ENCODE results near the gene ZDHHC19.
"Not testable (repeated sequence)": the region's sequence is repeated elsewhere in the genome, so short reads cannot be mapped to it uniquely, and the experiment has no call there.

Gene ZDHHC19

GRCh38 chr3:196210673-196211556 is at the start of gene ZDHHC19:
ZDHHC19 (minus strand) TSS chr3:196211400; CDS start chr3:196211315, 85 bp downstream.
- DNase-seq: no peak

GRCh38 chr3:196260784-196261183 is 49.6 kb upstream of the ZDHHC19 start:
- DNase-seq: no peak

- no peak for DNase-seq
Measured at GRCh38 chr3:196255776-196256175, 44.6 kb upstream of the ZDHHC19 start.

- DNase-seq: no peak
Measured at GRCh38 chr3:196254376-196255283, 43.4 kb upstream of the ZDHHC19 start.

GRCh38 chr3:196251918-196252317 is 40.7 kb upstream of the ZDHHC19 start:
- DNase-seq: no peak

GRCh38 chr3:196246612-196247308 is 35.6 kb upstream of the ZDHHC19 start:
- no peak for DNase-seq

- DNase-seq: not testable (repeated sequence)
Measured at GRCh38 chr3:196244166-196244565, 33.0 kb upstream of the ZDHHC19 start.

- DNase-seq: no peak
Measured at GRCh38 chr3:196241704-196242103, 30.5 kb upstream of the ZDHHC19 start.

GRCh38 chr3:196240424-196240823 is 29.2 kb upstream of the ZDHHC19 start:
- DNase-seq: no peak

- no peak for DNase-seq
Measured at GRCh38 chr3:196238612-196239560, 27.7 kb upstream of the ZDHHC19 start.

- DNase-seq: no peak
Measured at GRCh38 chr3:196237203-196237602, 26.0 kb upstream of the ZDHHC19 start.

GRCh38 chr3:196236223-196236622 is 25.0 kb upstream of the ZDHHC19 start:
- no peak for DNase-seq

GRCh38 chr3:196235452-196236122 is 24.4 kb upstream of the ZDHHC19 start:
- no peak for DNase-seq

- no peak for DNase-seq
Measured at GRCh38 chr3:196232882-196233251, 21.7 kb upstream of the ZDHHC19 start.

- no peak for DNase-seq
Measured at GRCh38 chr3:196232154-196232881, 21.1 kb upstream of the ZDHHC19 start.

GRCh38 chr3:196227629-196228493 is 16.7 kb upstream of the ZDHHC19 start:
- DNase-seq: no peak

- DNase-seq: no peak
Measured at GRCh38 chr3:196227121-196227561, 15.9 kb upstream of the ZDHHC19 start.

- DNase-seq: no peak
Measured at GRCh38 chr3:196225763-196226364, 14.7 kb upstream of the ZDHHC19 start.

GRCh38 chr3:196225086-196225485 is 13.9 kb upstream of the ZDHHC19 start:
- no peak for DNase-seq

Measured in retina (tissue), 1 donor.